ENCODE results near the gene PLCL1.

Gene PLCL1
- 7.6 to 41.0 (median 25.5) reads per million in 9 experiments for total RNA-seq

- peak; percentile 71 to 78 (median 76) for DNase-seq
- peaks cover 23% of the 10 kb centered on the region in 2 donors for H3K4me1 Mint-ChIP-seq (ENCODE audit: low read depth in 2 of 2)
- H3K27me3 Mint-ChIP-seq, result peaks cover 23 to 45% of the 10 kb centered on the region in 2 donors
- no peaks in the 10 kb centered on the region for H3K9me3 Mint-ChIP-seq
- H3K4me3 Mint-ChIP-seq, result peak within 1 kb of the TSS; percentile 90 to 93
- H3K27ac Mint-ChIP-seq, result peak within 1 kb of the TSS in 1 of 2 donors; percentile 80
- ATAC-seq (replicated peaks), result peak; percentile 96
- peaks cover 9% of the 10 kb centered on the region for H3K36me3 Mint-ChIP-seq (ENCODE audit: insufficient read depth)
Measured at GRCh38 chr2:197804049-197804757, at the start of gene PLCL1. Gene PLCL1, plus strand, starts transcription at chr2:197804593.

GRCh38 chr2:197759013-197759412 lies 45.4 kb upstream of the PLCL1 start:
- H3K9me3 Mint-ChIP-seq, result peaks cover 4 to 8% of the 10 kb centered on the region in 2 donors
- ATAC-seq (replicated peaks) (no peak), DNase-seq (no peak)
- no peak overlapping the region for H3K4me3 Mint-ChIP-seq
- H3K4me1 Mint-ChIP-seq (ENCODE audit: low read depth in 2 of 2), result no peaks in the 10 kb centered on the region
- peaks cover 23 to 36% of the 10 kb centered on the region in 2 donors for H3K27me3 Mint-ChIP-seq
- no peak overlapping the region for H3K27ac Mint-ChIP-seq
- H3K36me3 Mint-ChIP-seq (ENCODE audit: insufficient read depth), result no peaks in the 10 kb centered on the region

- no peaks in the 10 kb centered on the region for H3K36me3 Mint-ChIP-seq (ENCODE audit: insufficient read depth)
- H3K27ac Mint-ChIP-seq, result no peak overlapping the region
- no peak for ATAC-seq (replicated peaks)
- peaks cover 3 to 8% of the 10 kb centered on the region in 2 donors for H3K9me3 Mint-ChIP-seq
- H3K27me3 Mint-ChIP-seq, result peaks cover 19 to 35% of the 10 kb centered on the region in 2 donors
- no peak overlapping the region for H3K4me3 Mint-ChIP-seq
- no peak for DNase-seq
- no peaks in the 10 kb centered on the region for H3K4me1 Mint-ChIP-seq (ENCODE audit: low read depth in 2 of 2)
Measured at GRCh38 chr2:197759625-197760292, 44.6 kb upstream of the PLCL1 start.

GRCh38 chr2:197760293-197760657 lies 44.1 kb upstream of the PLCL1 start:
- H3K27me3 Mint-ChIP-seq, result peaks cover 14 to 35% of the 10 kb centered on the region in 2 donors
- H3K4me3 Mint-ChIP-seq, result no peak overlapping the region
- H3K9me3 Mint-ChIP-seq, result peaks cover 3 to 8% of the 10 kb centered on the region in 2 donors
- ATAC-seq (replicated peaks) (no peak), DNase-seq (no peak)
- no peaks in the 10 kb centered on the region for H3K4me1 Mint-ChIP-seq (ENCODE audit: low read depth in 2 of 2)
- no peaks in the 10 kb centered on the region for H3K36me3 Mint-ChIP-seq (ENCODE audit: insufficient read depth)
- no peak overlapping the region for H3K27ac Mint-ChIP-seq

GRCh38 chr2:197777823-197778407 lies 26.5 kb upstream of the PLCL1 start:
- Mint-ChIP-seq H3K36me3 (ENCODE audit: insufficient read depth) (no peaks in the 10 kb centered on the region), H3K27ac (no peak overlapping the region), H3K4me3 (no peak overlapping the region), H3K4me1 (ENCODE audit: low read depth in 2 of 2) (peaks cover 0 to 4% of the 10 kb centered on the region in 2 donors), H3K9me3 (no peaks in the 10 kb centered on the region), H3K27me3 (peaks cover 9 to 21% of the 10 kb centered on the region in 2 donors)
- ATAC-seq (replicated peaks) (no peak), DNase-seq (peak; percentile 21 to 35 (median 27))

- H3K27ac Mint-ChIP-seq, result no peak overlapping the region
- no peaks in the 10 kb centered on the region for H3K9me3 Mint-ChIP-seq
- ATAC-seq (replicated peaks) (no peak), DNase-seq (no peak)
- H3K4me3 Mint-ChIP-seq, result no peak overlapping the region
- peaks cover 9 to 33% of the 10 kb centered on the region in 2 donors for H3K27me3 Mint-ChIP-seq
- no peaks in the 10 kb centered on the region for H3K36me3 Mint-ChIP-seq (ENCODE audit: insufficient read depth)
- H3K4me1 Mint-ChIP-seq (ENCODE audit: low read depth in 2 of 2), result peaks cover 0 to 4% of the 10 kb centered on the region in 2 donors
Measured at GRCh38 chr2:197779261-197779660, 25.1 kb upstream of the PLCL1 start.

GRCh38 chr2:197782126-197782525 lies 22.3 kb upstream of the PLCL1 start:
- peaks cover 4 to 9% of the 10 kb centered on the region in 2 donors for H3K4me1 Mint-ChIP-seq (ENCODE audit: low read depth in 2 of 2)
- H3K9me3 Mint-ChIP-seq, result no peaks in the 10 kb centered on the region
- no peak for DNase-seq
- H3K27ac Mint-ChIP-seq, result no peak overlapping the region
- ATAC-seq (replicated peaks), result no peak
- H3K4me3 Mint-ChIP-seq, result no peak overlapping the region
- H3K36me3 Mint-ChIP-seq (ENCODE audit: insufficient read depth), result peaks cover 5% of the 10 kb centered on the region
- H3K27me3 Mint-ChIP-seq, result peaks cover 18 to 40% of the 10 kb centered on the region in 2 donors

- peak within 1 kb of the TSS; percentile 83 to 85 for H3K4me3 Mint-ChIP-seq
- H3K27ac Mint-ChIP-seq, result peak within 1 kb of the TSS; percentile 44 to 75
- ATAC-seq (replicated peaks) (no peak), DNase-seq (no peak)
- peaks cover 4 to 9% of the 10 kb centered on the region in 2 donors for H3K4me1 Mint-ChIP-seq (ENCODE audit: low read depth in 2 of 2)
- H3K36me3 Mint-ChIP-seq (ENCODE audit: insufficient read depth), result peaks cover 5% of the 10 kb centered on the region
- H3K27me3 Mint-ChIP-seq, result peaks cover 18 to 49% of the 10 kb centered on the region in 2 donors
- H3K9me3 Mint-ChIP-seq, result no peaks in the 10 kb centered on the region
Measured at GRCh38 chr2:197784956-197785941, 19.1 kb upstream of the PLCL1 start, which contains the start of gene BOLL. Gene BOLL, minus strand, starts transcription at chr2:197785319. Its CDS starts 3,469 bp downstream, at chr2:197781850.

- Mint-ChIP-seq H3K27ac (peak overlapping the region; percentile 44 to 75), H3K4me3 (peak overlapping the region; percentile 83 to 85), H3K27me3 (peaks cover 18 to 55% of the 10 kb centered on the region in 2 donors), H3K36me3 (ENCODE audit: insufficient read depth) (peaks cover 5% of the 10 kb centered on the region), H3K9me3 (no peaks in the 10 kb centered on the region), H3K4me1 (ENCODE audit: low read depth in 2 of 2) (peaks cover 4 to 9% of the 10 kb centered on the region in 2 donors)
- ATAC-seq (replicated peaks), result peak; percentile 76
- DNase-seq, result peak; percentile 32 to 52 (median 44)
Measured at GRCh38 chr2:197786010-197786877, 18.1 kb upstream of the PLCL1 start.

GRCh38 chr2:197793456-197793855 lies 10.9 kb upstream of the PLCL1 start:
- Mint-ChIP-seq H3K4me3 (no peak overlapping the region), H3K4me1 (ENCODE audit: low read depth in 2 of 2) (no peaks in the 10 kb centered on the region), H3K27ac (no peak overlapping the region), H3K36me3 (ENCODE audit: insufficient read depth) (no peaks in the 10 kb centered on the region), H3K9me3 (no peaks in the 10 kb centered on the region), H3K27me3 (peaks cover 61 to 66% of the 10 kb centered on the region in 2 donors)
- no peak for DNase-seq
- no peak for ATAC-seq (replicated peaks)

- Mint-ChIP-seq H3K27ac (no peak overlapping the region), H3K36me3 (ENCODE audit: insufficient read depth) (no peaks in the 10 kb centered on the region), H3K27me3 (peaks cover 62 to 71% of the 10 kb centered on the region in 2 donors), H3K4me1 (ENCODE audit: low read depth in 2 of 2) (no peaks in the 10 kb centered on the region), H3K9me3 (no peaks in the 10 kb centered on the region), H3K4me3 (no peak overlapping the region)
- DNase-seq, result no peak
- ATAC-seq (replicated peaks), result no peak
Measured at GRCh38 chr2:197795277-197795676, 9.1 kb upstream of the PLCL1 start.

- DNase-seq (no peak), ATAC-seq (replicated peaks) (no peak)
- Mint-ChIP-seq H3K36me3 (ENCODE audit: insufficient read depth) (no peaks in the 10 kb centered on the region), H3K9me3 (no peaks in the 10 kb centered on the region), H3K27me3 (peaks cover 65 to 67% of the 10 kb centered on the region in 2 donors), H3K4me3 (no peak overlapping the region), H3K4me1 (ENCODE audit: low read depth in 2 of 2) (peaks cover 0 to 3% of the 10 kb centered on the region in 2 donors), H3K27ac (no peak overlapping the region)
Measured at GRCh38 chr2:197798187-197798586, 6.2 kb upstream of the PLCL1 start.

Measured in effector memory CD8-positive, alpha-beta T cell (primary cell).